LNCAP (cell line): ENCODE results near the gene CYP26C1.

Experiments used
- CTCF ChIP-seq: fragments of 450-650 bp; IDR thresholded peaks from 2 replicates; pipeline ENCODE4 v1.5.1; 2017; ENCODE audit warnings: mild to moderate bottlenecking

The CYP26C1 gene

GRCh38 chr10:93059975-93060886 is at the start of gene CYP26C1:
Gene CYP26C1, plus strand, starts transcription at chr10:93060798. Its CDS starts 466 bp downstream, at chr10:93061264.
- no peak for TF ChIP-seq CTCF

- TF ChIP-seq CTCF, result no peak
Observed at GRCh38 chr10:93015722-93016121, 44.9 kb upstream of the CYP26C1 start.

GRCh38 chr10:93023013-93023650 is 37.5 kb upstream of the CYP26C1 start:
- no peak for TF ChIP-seq CTCF

- no peak for TF ChIP-seq CTCF
Observed at GRCh38 chr10:93026072-93026471, 34.5 kb upstream of the CYP26C1 start.

- TF ChIP-seq CTCF, result no peak
Observed at GRCh38 chr10:93027508-93027907, 33.1 kb upstream of the CYP26C1 start.

- TF ChIP-seq CTCF, result no peak
Observed at GRCh38 chr10:93028883-93029282, 31.7 kb upstream of the CYP26C1 start.

GRCh38 chr10:93030409-93030808 is 30.2 kb upstream of the CYP26C1 start:
- no peak for TF ChIP-seq CTCF
